H9 (cell line): Measurements from ENCODE around the gene CIART. TPM values are rescaled to one million over a fixed set of nuclear protein-coding genes. Genes with fewer than 3 reads are reported as not detected.

ENCODE experiments used
- DNase-seq: peaks from one replicate; pipeline ENCODE4 v3.0.0-alpha.2; 2017
- H2AFZ ChIP-seq: one replicate; pipeline ENCODE4 v1.6.1; 2013; ENCODE audit warnings: mild to moderate bottlenecking, low read length, control low read depth, moderate library complexity
- H2AK5ac ChIP-seq: 2 replicates; pipeline ENCODE4 v1.6.1; 2013; ENCODE audit warnings: low read length, control low read depth, mixed read lengths; ENCODE audit not compliant: insufficient read length
- H2BK120ac ChIP-seq: one replicate; pipeline ENCODE4 v1.6.1; 2013; ENCODE audit warnings: low read depth, mild to moderate bottlenecking, low read length, control low read depth, inconsistent platforms; ENCODE audit not compliant: poor library complexity, severe bottlenecking
- H2BK12ac ChIP-seq: 2 replicates; pipeline ENCODE4 v1.6.1; 2013; ENCODE audit warnings: low read length, control low read depth, mixed read lengths, low read depth; ENCODE audit not compliant: insufficient read length
- H2BK15ac ChIP-seq: 2 replicates; pipeline ENCODE4 v1.6.1; 2013; ENCODE audit warnings: low read depth, low read length, control low read depth
- H2BK20ac ChIP-seq: one replicate; pipeline ENCODE4 v1.6.1; 2013; ENCODE audit warnings: low read depth, mild to moderate bottlenecking, low read length, control low read depth, inconsistent platforms; ENCODE audit not compliant: poor library complexity, severe bottlenecking
- H2BK5ac ChIP-seq: 2 replicates; pipeline ENCODE4 v1.6.1; 2013; ENCODE audit warnings: low read length, control low read depth, mixed read lengths; ENCODE audit not compliant: insufficient read length
- H3K14ac ChIP-seq: 2 replicates; pipeline ENCODE4 v1.6.1; 2013; ENCODE audit warnings: low read length, control low read depth; ENCODE audit not compliant: insufficient read depth
- H3K18ac ChIP-seq: 2 replicates; pipeline ENCODE4 v1.6.1; 2013; ENCODE audit warnings: low read depth, mild to moderate bottlenecking, mixed read lengths, low read length, control low read depth; ENCODE audit not compliant: insufficient read length
- H3K23ac ChIP-seq: 2 replicates; pipeline ENCODE4 v1.6.1; 2013; ENCODE audit warnings: low read length, control low read depth, mixed read lengths, low read depth; ENCODE audit not compliant: insufficient read length
- H3K23me2 ChIP-seq: 2 replicates; pipeline ENCODE4 v1.6.1; 2013; ENCODE audit warnings: low read depth, mild to moderate bottlenecking, mixed read lengths, low read length, control low read depth; ENCODE audit not compliant: insufficient read length, poor library complexity, severe bottlenecking
- H3K27ac ChIP-seq: 2 replicates; pipeline ENCODE4 v1.5.1; 2013; ENCODE audit warnings: low read length, control low read depth, mixed read lengths, low read depth; ENCODE audit not compliant: insufficient read length
- H3K27me3 ChIP-seq: 2 replicates; pipeline ENCODE4 v1.6.1; 2013; ENCODE audit warnings: low read length, control low read depth, inconsistent platforms; ENCODE audit not compliant: insufficient read depth
- H3K4ac ChIP-seq: 2 replicates; pipeline ENCODE4 v1.6.1; 2013; ENCODE audit warnings: low read depth, mild to moderate bottlenecking, control low read depth, inconsistent platforms, low read length, moderate library complexity
- H3K4me1 ChIP-seq: 2 replicates; pipeline ENCODE4 v1.6.1; 2013; ENCODE audit warnings: low read length, control low read depth, inconsistent platforms; ENCODE audit not compliant: insufficient read depth
- H3K4me2 ChIP-seq: 2 replicates; pipeline ENCODE4 v1.6.1; 2013; ENCODE audit warnings: low read length, control low read depth, mixed read lengths; ENCODE audit not compliant: insufficient read length, insufficient read depth
- H3K56ac ChIP-seq: 2 replicates; pipeline ENCODE4 v1.6.1; 2013; ENCODE audit warnings: low read depth, mild to moderate bottlenecking, mixed read lengths, low read length, control low read depth; ENCODE audit not compliant: insufficient read length
- H3K79me1 ChIP-seq: 2 replicates; pipeline ENCODE4 v1.6.1; 2013; ENCODE audit warnings: low read depth, mild to moderate bottlenecking, moderate library complexity, low read length, control low read depth, inconsistent platforms; ENCODE audit not compliant: insufficient read depth, poor library complexity, severe bottlenecking
- H3K79me2 ChIP-seq: 2 replicates; pipeline ENCODE4 v1.6.1; 2013; ENCODE audit warnings: low read length, control low read depth, inconsistent platforms; ENCODE audit not compliant: insufficient read depth
- H3K9ac ChIP-seq: 2 replicates; pipeline ENCODE4 v1.6.1; 2013; ENCODE audit warnings: low read length, control low read depth, mixed read lengths; ENCODE audit not compliant: insufficient read length; ENCODE audit errors: extremely low read depth
- H3K9me3 ChIP-seq: one replicate; pipeline ENCODE4 v1.6.1; 2013; ENCODE audit warnings: low read depth, low read length, inconsistent platforms; ENCODE audit not compliant: control insufficient read depth
- H3T11ph ChIP-seq: one replicate; pipeline ENCODE4 v1.6.1; 2013; ENCODE audit warnings: mild to moderate bottlenecking, low read length, control low read depth, inconsistent platforms
- H4K20me1 ChIP-seq: one replicate; pipeline ENCODE4 v1.6.1; 2013; ENCODE audit not compliant: control insufficient read depth, insufficient read length, insufficient read depth
- H4K5ac ChIP-seq: 2 replicates; pipeline ENCODE4 v1.6.1; 2013; ENCODE audit warnings: low read depth, mild to moderate bottlenecking, mixed read lengths, low read length, control low read depth; ENCODE audit not compliant: insufficient read length
- H4K8ac ChIP-seq: replicated peaks from 2 replicates; pipeline ENCODE4 v1.6.1; 2013; ENCODE audit warnings: low read length, control low read depth, mixed read lengths, low read depth; ENCODE audit not compliant: insufficient read length
- H4K91ac ChIP-seq: 2 replicates; pipeline ENCODE4 v1.6.1; 2013; ENCODE audit warnings: low read depth, mild to moderate bottlenecking, moderate library complexity, mixed read lengths, low read length, control low read depth; ENCODE audit not compliant: insufficient read length
- H3K27ac Mint-ChIP-seq, 3 experiments: 2 replicates in 2 of 3; 3 replicates in 1 of 3; pipeline ENCODE4 v1.8.0; 2020 to 2021; ENCODE audit warnings: mixed read lengths in 3 of 3, mild to moderate bottlenecking in 1 of 3, moderate library complexity in 1 of 3
- H3K27me3 Mint-ChIP-seq: 2 replicates; pipeline ENCODE4 v1.8.0; 2021; ENCODE audit warnings: low read depth, mild to moderate bottlenecking, moderate library complexity, mixed read lengths
- H3K36me3 Mint-ChIP-seq, 3 experiments: 2 replicates in 2 of 3; 3 replicates in 1 of 3; pipeline ENCODE4 v1.8.0; 2020 to 2021; ENCODE audit warnings: low read depth in 3 of 3, mixed read lengths in 3 of 3; ENCODE audit not compliant: insufficient read depth in 1 of 3
- H3K4me1 Mint-ChIP-seq, 2 experiments: 2 replicates each; pipeline ENCODE4 v1.8.0; 2020; ENCODE audit warnings: mixed read lengths in 2 of 2
- H3K4me3 Mint-ChIP-seq, 2 experiments: 2 replicates in 1 of 2; 3 replicates in 1 of 2; pipeline ENCODE4 v1.8.0; 2020 to 2021; ENCODE audit warnings: mild to moderate bottlenecking in 2 of 2, mixed read lengths in 2 of 2, moderate library complexity in 1 of 2
- H3K9me3 Mint-ChIP-seq, 2 experiments: 2 replicates in 1 of 2; 3 replicates in 1 of 2; pipeline ENCODE4 v1.8.0; 2020; ENCODE audit warnings: mild to moderate bottlenecking in 2 of 2, mixed read lengths in 2 of 2, moderate library complexity in 1 of 2
- WGBS: extraction: QIAGEN DNeasy Blood & Tissue Kit; methylation state at CpG from one replicate; pipeline ENCODE4 v1.1.7; 2013; ENCODE audit warnings: missing lambda C conversion rate, low lambda C conversion rate, mixed read lengths; ENCODE audit not compliant: insufficient read length; ENCODE audit errors: extremely low coverage; 5-methylcytosine and 5-hydroxymethylcytosine counted together
- total RNA-seq: library from RNA; stranded (reverse); gene quantifications from 2 replicates; pipeline ENCODE4 v1.2.1, GENCODE V29; 2021
- TF ChIP-seq, protein P1 (sequence below): fragments of 200-600 bp; sonication (generic); conservative IDR thresholded peaks from 3 replicates; pipeline ENCODE4 v1.8.0; 2021; ENCODE audit warnings: antibody characterized with exemption, mild to moderate bottlenecking

The CIART gene
- total RNA-seq, 1 experiment from 2014 or later = 15.6 TPM

- no peaks in the 10 kb centered on the region for H3K27me3 ChIP-seq
Measured at GRCh38 chr1:150249936-150250335, 32.4 kb upstream of the CIART start.

More at GRCh38 chr1:150249936-150250335, 32.4 kb upstream of the CIART start:
- Histone ChIP-seq H2BK20ac (no peak overlapping the region), H4K8ac (no peak overlapping the region), H2BK15ac (no peak overlapping the region), H3K9me3 (no peaks in the 10 kb centered on the region), H3K79me2 (no peaks in the 10 kb centered on the region), H3K9ac (no peak overlapping the region), H3K56ac (no peak overlapping the region), H2BK12ac (no peak overlapping the region), H3K14ac (no peak overlapping the region), H4K20me1 (no peaks in the 10 kb centered on the region), H3K18ac (no peak overlapping the region), H2BK120ac (no peak overlapping the region), H2BK5ac (no peak overlapping the region), H4K91ac (no peak overlapping the region), H3K27ac (no peak overlapping the region), H3K4ac (no peak overlapping the region), H3K23ac (no peak overlapping the region), H3K79me1 (no peaks in the 10 kb centered on the region), H4K5ac (no peak overlapping the region), H3T11ph (no peak overlapping the region), H3K23me2 (no peaks in the 10 kb centered on the region), H2AFZ (no peak overlapping the region), H2AK5ac (no peak overlapping the region), H3K4me1 (no peaks in the 10 kb centered on the region), H3K4me2 (no peak overlapping the region)
- Mint-ChIP-seq H3K4me3 (no peak overlapping the region), H3K27me3 (no peaks in the 10 kb centered on the region), H3K36me3 (no peaks in the 10 kb centered on the region), H3K9me3 (no peaks in the 10 kb centered on the region), H3K27ac (no peak overlapping the region), H3K4me1 (no peaks in the 10 kb centered on the region)
- no peak for DNase-seq
- no CpG with 5 or more reads among the region's 2 CpGs for WGBS
- TF ChIP-seq, protein P1, sequence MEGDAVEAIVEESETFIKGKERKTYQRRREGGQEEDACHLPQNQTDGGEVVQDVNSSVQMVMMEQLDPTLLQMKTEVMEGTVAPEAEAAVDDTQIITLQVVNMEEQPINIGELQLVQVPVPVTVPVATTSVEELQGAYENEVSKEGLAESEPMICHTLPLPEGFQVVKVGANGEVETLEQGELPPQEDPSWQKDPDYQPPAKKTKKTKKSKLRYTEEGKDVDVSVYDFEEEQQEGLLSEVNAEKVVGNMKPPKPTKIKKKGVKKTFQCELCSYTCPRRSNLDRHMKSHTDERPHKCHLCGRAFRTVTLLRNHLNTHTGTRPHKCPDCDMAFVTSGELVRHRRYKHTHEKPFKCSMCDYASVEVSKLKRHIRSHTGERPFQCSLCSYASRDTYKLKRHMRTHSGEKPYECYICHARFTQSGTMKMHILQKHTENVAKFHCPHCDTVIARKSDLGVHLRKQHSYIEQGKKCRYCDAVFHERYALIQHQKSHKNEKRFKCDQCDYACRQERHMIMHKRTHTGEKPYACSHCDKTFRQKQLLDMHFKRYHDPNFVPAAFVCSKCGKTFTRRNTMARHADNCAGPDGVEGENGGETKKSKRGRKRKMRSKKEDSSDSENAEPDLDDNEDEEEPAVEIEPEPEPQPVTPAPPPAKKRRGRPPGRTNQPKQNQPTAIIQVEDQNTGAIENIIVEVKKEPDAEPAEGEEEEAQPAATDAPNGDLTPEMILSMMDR = no peak
